Measurements from ENCODE around the gene C1QL1. TPM values are rescaled to one million over a fixed set of nuclear protein-coding genes. Genes with fewer than 3 reads are reported as not detected.

Gene C1QL1
- total RNA-seq, 1 experiment from 2014 or later = 3.5 TPM

- ATAC-seq (no peak), DNase-seq (ENCODE audit: low read depth, low spot score) (no peak)
- RAD21 ChIA-PET (ENCODE audit: low non-redundant PET in 1 of 2, low total read pairs in 2 of 2, uncharacterized antibody in 2 of 2, unreplicated experiment in 2 of 2) = no interaction called here
- no peak overlapping the region for H2AFZ ChIP-seq (ENCODE audit: low read depth, low read length, poor library complexity, severe bottlenecking)
- no peak overlapping the region for H3K27ac ChIP-seq (ENCODE audit: low read depth, low read length)
- peaks cover 0 to 10% of the 10 kb centered on the region in 2 experiments; a peak in 2 of 4 replicates for H3K4me1 ChIP-seq (ENCODE audit: control insufficient read depth in 1 of 2, insufficient read depth in 2 of 2, low read length in 2 of 2)
- no peaks in the 10 kb centered on the region for H3K79me2 ChIP-seq (ENCODE audit: insufficient read depth, low read length)
- CTCF ChIA-PET = no interaction called here
- no peak overlapping the region for H3K9ac ChIP-seq (ENCODE audit: low read length)
- POLR2A ChIA-PET = no interaction called here
- intact Hi-C loops (cut with micrococcal nuclease) = no loop called here
- no peak overlapping the region for H3K4me2 ChIP-seq (ENCODE audit: low read length)
- no peaks in the 10 kb centered on the region for H4K20me1 ChIP-seq (ENCODE audit: insufficient read depth)
- no peaks in the 10 kb centered on the region for H3K9me3 ChIP-seq (ENCODE audit: control insufficient read depth in 1 of 2, insufficient read depth in 1 of 2, low read depth in 1 of 2, low read length in 2 of 2)
- H3K27me3 ChIP-seq (ENCODE audit: insufficient read depth, low read length) = no peaks in the 10 kb centered on the region
- no peaks in the 10 kb centered on the region for H3K9me2 ChIP-seq (ENCODE audit: insufficient read depth)
- no peaks in the 10 kb centered on the region for H3K36me3 ChIP-seq (ENCODE audit: control insufficient read depth in 1 of 2, insufficient read depth in 2 of 2, low read length in 2 of 2)
- BruUV-seq (replicated peaks) = no TSS peak
- no peak overlapping the region for H3K4me3 ChIP-seq (replicated peaks in 1 of 2; ENCODE audit: low read depth in 1 of 2, low read length in 2 of 2)
- TF ChIP-seq POLR2A (IDR thresholded peaks at IDR 0.05; ENCODE audit: borderline replicate concordance, extremely low read depth, insufficient read depth, insufficient read length) (no peak), FOSL1 (IDR thresholded peaks at IDR 0.05; ENCODE audit: low read depth) (no peak), POLR2AphosphoS5 (IDR thresholded peaks at IDR 0.05; ENCODE audit: low read depth, low read length) (no peak)
Observed at GRCh38 chr17:44914148-44914547, 54.0 kb downstream of the C1QL1 start.

- intact Hi-C loops (cut with micrococcal nuclease) = no loop called here
- ChIA-PET RAD21 (ENCODE audit: low non-redundant PET in 1 of 2, low total read pairs in 2 of 2, uncharacterized antibody in 2 of 2, unreplicated experiment in 2 of 2) (no interaction called here), POLR2A (no interaction called here), CTCF (no interaction called here)
- H3K79me2 ChIP-seq (ENCODE audit: insufficient read depth, low read length) = no peaks in the 10 kb centered on the region
- no peak for DNase-seq (ENCODE audit: low read depth, low spot score)
- no peaks in the 10 kb centered on the region for H3K36me3 ChIP-seq (ENCODE audit: control insufficient read depth in 1 of 2, insufficient read depth in 2 of 2, low read length in 2 of 2)
- H3K9me3 ChIP-seq (ENCODE audit: control insufficient read depth in 1 of 2, insufficient read depth in 1 of 2, low read depth in 1 of 2, low read length in 2 of 2) = no peaks in the 10 kb centered on the region
- H3K4me1 ChIP-seq (ENCODE audit: control insufficient read depth in 1 of 2, insufficient read depth in 2 of 2, low read length in 2 of 2) = peaks cover 0 to 10% of the 10 kb centered on the region in 2 experiments; a peak in 2 of 4 replicates
- H3K27me3 ChIP-seq (ENCODE audit: insufficient read depth, low read length) = no peaks in the 10 kb centered on the region
- no peak for ATAC-seq
- no peak overlapping the region for H3K4me2 ChIP-seq (ENCODE audit: low read length)
- no peaks in the 10 kb centered on the region for H4K20me1 ChIP-seq (ENCODE audit: insufficient read depth)
- H3K4me3 ChIP-seq (replicated peaks in 1 of 2; ENCODE audit: low read depth in 1 of 2, low read length in 2 of 2) = no peak overlapping the region
- no TSS peak for BruUV-seq (replicated peaks)
- no peaks in the 10 kb centered on the region for H3K9me2 ChIP-seq (ENCODE audit: insufficient read depth)
- no peak overlapping the region for H3K9ac ChIP-seq (ENCODE audit: low read length)
- H3K27ac ChIP-seq (ENCODE audit: low read depth, low read length) = no peak overlapping the region
- H2AFZ ChIP-seq (ENCODE audit: low read depth, low read length, poor library complexity, severe bottlenecking) = no peak overlapping the region
- TF ChIP-seq ELF1 (IDR thresholded peaks at IDR 0.05; ENCODE audit: borderline replicate concordance, low read depth) (no peak), ZNF274 (IDR thresholded peaks at IDR 0.05; ENCODE audit: low read depth, low read length) (no peak), CEBPB (IDR thresholded peaks at IDR 0.05; ENCODE audit: low read depth) (no peak), CBX3 (IDR thresholded peaks at IDR 0.05; ENCODE audit: low read depth) (no peak), ZBTB33 (IDR thresholded peaks at IDR 0.05; ENCODE audit: extremely low read depth, insufficient replicate concordance, low read length) (no peak), REST (IDR thresholded peaks at IDR 0.05; ENCODE audit: low read depth) (no peak), EZH2phosphoT487 (IDR thresholded peaks at IDR 0.05; ENCODE audit: borderline replicate concordance) (no peak), FOSL1 (IDR thresholded peaks at IDR 0.05; ENCODE audit: low read depth) (no peak), JUND (IDR thresholded peaks at IDR 0.05) (no peak), EZH2 (IDR thresholded peaks at IDR 0.05) (no peak), POLR2AphosphoS5 (IDR thresholded peaks at IDR 0.05; ENCODE audit: low read depth, low read length) (no peak), POLR2A (IDR thresholded peaks at IDR 0.05; ENCODE audit: borderline replicate concordance, extremely low read depth, insufficient read depth, insufficient read length) (no peak), EGR1 (IDR thresholded peaks at IDR 0.05; ENCODE audit: low read depth) (no peak), ZFX (IDR thresholded peaks at IDR 0.05) (no peak), SRF (IDR thresholded peaks at IDR 0.05; ENCODE audit: low read depth) (no peak)
Observed at GRCh38 chr17:44913676-44914075, 54.4 kb downstream of the C1QL1 start.
